Thyroid gland (tissue), 4 donors: Measurements from ENCODE around the gene SPEG.

Source experiments
- CTCF ChIP-seq, 6 experiments: fragments of 200-600 bp in 3 of 6; fragments of 450-650 bp in 3 of 6; sonication (generic) in 3 of 6; IDR thresholded peaks; one replicate each; pipeline ENCODE4 v1.5.1; 2016 to 2019; ENCODE audit warnings: antibody characterized with exemption in 6 of 6, mild to moderate bottlenecking in 2 of 6, inconsistent platforms in 1 of 6, moderate library complexity in 1 of 6
- POLR2A ChIP-seq, 2 donors: fragments of 450-650 bp; IDR thresholded peaks; one replicate each; pipeline ENCODE4 v1.6.1; 2017; ENCODE audit warnings: antibody characterized with exemption in 2 of 2, mild to moderate bottlenecking in 2 of 2, moderate library complexity in 1 of 2

- TF ChIP-seq CTCF (IDR thresholded peaks at IDR 0.05) (no peak), POLR2A (IDR thresholded peaks at IDR 0.05) (no peak)
Measured at GRCh38 chr2:219540784-219541504, 106.3 kb downstream of the SPEG start.
